Naive thymus-derived CD8-positive, alpha-beta T cell (primary cell): Measurements from ENCODE around the gene GRIK4. TPM values are rescaled to one million over a fixed set of nuclear protein-coding genes. Genes with fewer than 3 reads are reported as not detected.

Experiments
- polyA plus RNA-seq, 3 donors: library from polyadenylated mRNA; unstranded; fragments of 300-500 nt; fragmentation: Illumina TruSeq; gene quantifications; one replicate each; pipeline ENCODE4 v1.2.3, GENCODE V29; 2021
- total RNA-seq, 8 experiments: library from RNA in 2 of 8; stranded (reverse) in 2 of 8; gene quantifications; one replicate each; pipeline ENCODE4 v1.2.3 and lab custom pipeline; 2021 to 2026

The GRIK4 gene
- total and polyA plus RNA-seq, 5 experiments from 2014 or later, result not detected

Other genes with a start within 250 kb of the GRIK4 start
- gene TLCD5, start 186.4 kb upstream of the GRIK4 start, total RNA-seq, result under 1 TPM in 1 of 2 experiments, not detected in 1; 0.80 TPM
- gene TLCD5, start 186.4 kb upstream of the GRIK4 start, polyA plus RNA-seq, result not detected
- 1 to 10 TPM; 4.6 to 5.4 TPM for gene ARHGEF12, start 175.3 kb upstream of the GRIK4 start, total RNA-seq
- 1 to 10 TPM in 1 of 3 donors, under 1 TPM in 2; 0.76 to 1.4 (median 0.90) TPM for gene ARHGEF12, start 175.3 kb upstream of the GRIK4 start, polyA plus RNA-seq